Measurements from ENCODE around the gene DMXL2. TPM values are rescaled to one million over a fixed set of nuclear protein-coding genes. Genes with fewer than 3 reads are reported as not detected.

The DMXL2 gene
- total RNA-seq, 2 experiments from 2014 or later = 10.0 TPM

DNA sequence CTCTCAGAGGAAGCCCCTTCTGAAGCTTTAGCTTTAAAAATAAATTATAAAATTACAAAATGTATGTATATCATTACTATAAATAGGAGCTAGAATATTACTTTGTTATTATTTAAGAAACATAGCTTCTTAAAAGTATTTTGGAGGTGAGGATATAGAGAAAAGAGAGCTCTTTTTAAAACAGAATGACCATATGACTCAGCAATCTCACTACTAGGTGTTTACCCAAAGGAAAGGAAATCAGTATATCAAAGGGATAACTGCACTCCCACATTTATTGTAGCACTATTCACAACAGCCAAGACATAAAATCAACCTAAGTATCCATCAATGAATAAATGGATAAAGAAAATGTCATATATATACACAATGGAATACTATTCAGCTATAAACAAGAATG lies 119.6 kb downstream of the DMXL2 start:
- no peaks in the 10 kb centered on the region for H3K27me3 Mint-ChIP-seq (ENCODE audit: low read depth)
- no peak for DNase-seq
- no peaks in the 10 kb centered on the region for H3K4me1 Mint-ChIP-seq (ENCODE audit: low read depth)
- H3K4me3 Mint-ChIP-seq = no peak overlapping the region
- H3K9me3 Mint-ChIP-seq = no peaks in the 10 kb centered on the region
- no peak overlapping the region for H3K27ac Mint-ChIP-seq
- H3K36me3 Mint-ChIP-seq (ENCODE audit: low read depth) = peaks cover 9% of the 10 kb centered on the region
- intact Hi-C loops (cut with micrococcal nuclease) = no loop called here
- CTCF ChIA-PET = interaction anchor here (1.0 to 1.3 kb wide), 2 partner anchors 14 to 40 kb away, joined by 3 read pairs; no protein-coding TSS in a partner anchor

- Mint-ChIP-seq H3K4me1 (ENCODE audit: low read depth) (no peaks in the 10 kb centered on the region), H3K27me3 (ENCODE audit: low read depth) (no peaks in the 10 kb centered on the region), H3K9me3 (no peaks in the 10 kb centered on the region), H3K4me3 (no peak overlapping the region), H3K27ac (no peak overlapping the region), H3K36me3 (ENCODE audit: low read depth) (peaks cover 7% of the 10 kb centered on the region)
- intact Hi-C loops (cut with micrococcal nuclease) = loop anchor here (1.0 to 5.0 kb wide), 2 partner anchors 217 to 336 kb away; no protein-coding TSS in a partner anchor
- no peak for DNase-seq
- CTCF ChIA-PET = interaction anchor here (0.6 to 2.1 kb wide), 7 partner anchors 11 to 336 kb away, joined by 3 to 7 read pairs (median 4); no protein-coding TSS in a partner anchor
Observed at GRCh38 chr15:51499379-51499976, 123.1 kb downstream of the DMXL2 start.

- Mint-ChIP-seq H3K27ac (no peak overlapping the region), H3K4me1 (ENCODE audit: low read depth) (no peaks in the 10 kb centered on the region), H3K9me3 (no peaks in the 10 kb centered on the region), H3K4me3 (no peak overlapping the region), H3K27me3 (ENCODE audit: low read depth) (no peaks in the 10 kb centered on the region), H3K36me3 (ENCODE audit: low read depth) (peaks cover 7% of the 10 kb centered on the region)
- CTCF ChIA-PET = interaction anchor here (1.4 kb wide), 1 partner anchor 334 kb away, joined by 4 read pairs; no protein-coding TSS in a partner anchor
- no peak for DNase-seq
- intact Hi-C loops (cut with micrococcal nuclease) = loop anchor here (5.0 kb wide), 1 partner anchor 216 kb away; no protein-coding TSS in a partner anchor
Observed at GRCh38 chr15:51497806-51498205, 124.8 kb downstream of the DMXL2 start.

GRCh38 chr15:51496246-51496645 lies 126.3 kb downstream of the DMXL2 start:
- H3K9me3 Mint-ChIP-seq = no peaks in the 10 kb centered on the region
- H3K4me3 Mint-ChIP-seq = no peak overlapping the region
- H3K36me3 Mint-ChIP-seq (ENCODE audit: low read depth) = peaks cover 10% of the 10 kb centered on the region
- no peaks in the 10 kb centered on the region for H3K4me1 Mint-ChIP-seq (ENCODE audit: low read depth)
- no peak for DNase-seq
- H3K27me3 Mint-ChIP-seq (ENCODE audit: low read depth) = no peaks in the 10 kb centered on the region
- CTCF ChIA-PET = interaction anchor here (0.9 kb wide), 1 partner anchor 56 kb away, joined by 3 read pairs; no protein-coding TSS in a partner anchor
- H3K27ac Mint-ChIP-seq = no peak overlapping the region
- intact Hi-C loops (cut with micrococcal nuclease) = loop anchor here (5.0 kb wide), 1 partner anchor 214 kb away; no protein-coding TSS in a partner anchor

- Mint-ChIP-seq H3K4me3 (no peak overlapping the region), H3K9me3 (no peaks in the 10 kb centered on the region), H3K27me3 (ENCODE audit: low read depth) (no peaks in the 10 kb centered on the region), H3K4me1 (ENCODE audit: low read depth) (no peaks in the 10 kb centered on the region), H3K36me3 (ENCODE audit: low read depth) (peaks cover 4% of the 10 kb centered on the region), H3K27ac (no peak overlapping the region)
- intact Hi-C loops (cut with micrococcal nuclease) = loop anchor here (5.0 kb wide), 1 partner anchor 212 kb away; no protein-coding TSS in a partner anchor
- CTCF ChIA-PET = no interaction called here
- no peak for DNase-seq
Observed at GRCh38 chr15:51494411-51495314, 127.9 kb downstream of the DMXL2 start.

DNA sequence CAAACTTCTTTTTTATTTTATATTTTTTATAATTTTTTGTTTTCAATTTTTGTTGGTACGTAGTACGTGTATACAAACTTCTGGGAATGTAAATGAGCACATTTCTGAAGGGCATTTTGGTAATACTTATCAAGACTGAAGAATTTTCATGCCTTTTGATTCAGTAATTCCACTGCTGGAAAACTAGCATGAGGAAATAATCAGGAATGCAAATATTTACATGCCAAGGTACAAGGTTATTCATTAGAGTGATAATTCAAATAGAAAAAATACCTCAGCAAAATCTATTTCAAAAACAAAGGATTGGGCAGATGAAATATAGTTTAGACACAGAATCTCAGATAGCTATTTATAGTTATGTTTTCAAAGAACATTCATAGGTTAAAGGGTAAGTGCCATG lies 128.7 kb downstream of the DMXL2 start:
- H3K9me3 Mint-ChIP-seq = no peaks in the 10 kb centered on the region
- no peaks in the 10 kb centered on the region for H3K4me1 Mint-ChIP-seq (ENCODE audit: low read depth)
- no peaks in the 10 kb centered on the region for H3K27me3 Mint-ChIP-seq (ENCODE audit: low read depth)
- intact Hi-C loops (cut with micrococcal nuclease) = no loop called here
- H3K27ac Mint-ChIP-seq = no peak overlapping the region
- CTCF ChIA-PET = no interaction called here
- DNase-seq = no peak
- H3K36me3 Mint-ChIP-seq (ENCODE audit: low read depth) = peaks cover 4% of the 10 kb centered on the region
- no peak overlapping the region for H3K4me3 Mint-ChIP-seq

DNA sequence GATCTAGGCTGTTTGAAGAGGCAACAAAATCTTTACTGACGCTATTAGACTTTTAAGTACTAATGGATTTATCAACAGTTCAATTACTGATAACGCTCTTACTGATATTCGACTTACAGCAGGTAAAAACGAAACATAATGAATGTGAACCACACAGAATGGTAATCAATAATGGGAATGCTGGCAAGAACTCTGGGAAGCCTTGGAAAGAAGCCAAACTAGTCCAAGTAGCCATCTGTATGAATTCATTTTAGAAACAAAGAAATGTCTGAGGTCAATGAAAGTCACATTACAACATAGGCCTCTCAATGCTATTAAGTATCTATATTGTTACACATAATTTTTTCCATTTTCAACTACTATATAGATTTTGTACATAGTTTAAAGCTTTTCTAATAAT lies 130.0 kb downstream of the DMXL2 start:
- CTCF ChIA-PET = no interaction called here
- peaks cover 12% of the 10 kb centered on the region for H3K36me3 Mint-ChIP-seq (ENCODE audit: low read depth)
- DNase-seq = no peak
- no peak overlapping the region for H3K27ac Mint-ChIP-seq
- no peaks in the 10 kb centered on the region for H3K4me1 Mint-ChIP-seq (ENCODE audit: low read depth)
- H3K4me3 Mint-ChIP-seq = no peak overlapping the region
- no peaks in the 10 kb centered on the region for H3K27me3 Mint-ChIP-seq (ENCODE audit: low read depth)
- intact Hi-C loops (cut with micrococcal nuclease) = no loop called here
- H3K9me3 Mint-ChIP-seq = no peaks in the 10 kb centered on the region

GRCh38 chr15:51491941-51492340 lies 130.6 kb downstream of the DMXL2 start:
- Mint-ChIP-seq H3K4me3 (no peak overlapping the region), H3K36me3 (ENCODE audit: low read depth) (peaks cover 14% of the 10 kb centered on the region), H3K27ac (no peak overlapping the region), H3K27me3 (ENCODE audit: low read depth) (no peaks in the 10 kb centered on the region), H3K9me3 (no peaks in the 10 kb centered on the region), H3K4me1 (ENCODE audit: low read depth) (no peaks in the 10 kb centered on the region)
- DNase-seq = no peak
- intact Hi-C loops (cut with micrococcal nuclease) = no loop called here
- CTCF ChIA-PET = no interaction called here

GRCh38 chr15:51484781-51485180 lies 137.8 kb downstream of the DMXL2 start:
- CTCF ChIA-PET = no interaction called here
- no peak overlapping the region for H3K4me3 Mint-ChIP-seq

DNA sequence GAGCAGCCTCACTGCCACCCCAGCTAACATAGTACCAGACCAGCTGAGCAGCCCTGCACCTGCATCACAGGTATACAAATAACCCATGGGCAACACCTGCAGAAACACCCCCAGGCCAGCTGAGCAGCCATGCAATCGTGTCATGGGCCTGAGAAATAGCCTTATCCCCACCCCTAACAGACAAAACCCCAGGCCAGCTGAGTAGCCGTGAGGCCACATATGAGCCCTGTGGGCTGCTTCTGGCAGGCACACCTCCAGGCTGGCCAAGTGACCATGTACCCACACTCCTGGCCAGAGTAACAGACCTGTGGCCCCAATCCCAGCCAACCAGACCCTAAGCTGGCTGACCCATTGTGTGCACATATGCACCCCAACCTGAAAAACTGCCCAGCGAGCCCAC lies 138.6 kb downstream of the DMXL2 start:
- Mint-ChIP-seq H3K36me3 (ENCODE audit: low read depth) (peaks cover 36% of the 10 kb centered on the region), H3K27me3 (ENCODE audit: low read depth) (no peaks in the 10 kb centered on the region), H3K4me3 (no peak overlapping the region), H3K9me3 (peaks cover 19% of the 10 kb centered on the region), H3K4me1 (ENCODE audit: low read depth) (no peaks in the 10 kb centered on the region), H3K27ac (no peak overlapping the region)
- no peak for DNase-seq
- intact Hi-C loops (cut with micrococcal nuclease) = no loop called here
- CTCF ChIA-PET = no interaction called here

More at GRCh38 chr15:51484781-51485180, 137.8 kb downstream of the DMXL2 start:
- Mint-ChIP-seq H3K27ac (no peak overlapping the region), H3K9me3 (peaks cover 19% of the 10 kb centered on the region), H3K27me3 (ENCODE audit: low read depth) (no peaks in the 10 kb centered on the region), H3K36me3 (ENCODE audit: low read depth) (peaks cover 31% of the 10 kb centered on the region), H3K4me1 (ENCODE audit: low read depth) (no peaks in the 10 kb centered on the region)
- intact Hi-C loops (cut with micrococcal nuclease) = no loop called here
- no peak for DNase-seq

- H3K4me3 Mint-ChIP-seq = no peak overlapping the region
- no peaks in the 10 kb centered on the region for H3K27me3 Mint-ChIP-seq (ENCODE audit: low read depth)
- DNase-seq = no peak
- peaks cover 32% of the 10 kb centered on the region for H3K36me3 Mint-ChIP-seq (ENCODE audit: low read depth)
- intact Hi-C loops (cut with micrococcal nuclease) = no loop called here
- H3K27ac Mint-ChIP-seq = no peak overlapping the region
- CTCF ChIA-PET = no interaction called here
- H3K4me1 Mint-ChIP-seq (ENCODE audit: low read depth) = no peaks in the 10 kb centered on the region
- peaks cover 19% of the 10 kb centered on the region for H3K9me3 Mint-ChIP-seq
Observed at GRCh38 chr15:51483520-51483919, 139.1 kb downstream of the DMXL2 start.

- Mint-ChIP-seq H3K36me3 (ENCODE audit: low read depth) (peaks cover 10% of the 10 kb centered on the region), H3K4me3 (no peak overlapping the region), H3K9me3 (no peaks in the 10 kb centered on the region), H3K27ac (no peak overlapping the region), H3K4me1 (ENCODE audit: low read depth) (no peaks in the 10 kb centered on the region), H3K27me3 (ENCODE audit: low read depth) (no peaks in the 10 kb centered on the region)
- no peak for DNase-seq
- intact Hi-C loops (cut with micrococcal nuclease) = no loop called here
- CTCF ChIA-PET = no interaction called here
Observed at GRCh38 chr15:51475736-51476135, 146.8 kb downstream of the DMXL2 start.

All from activated naive CD4-positive, alpha-beta T cell treated with anti-CD3 and anti-CD28 coated beads for 36 hours (primary cell).